Hepatocyte (in vitro differentiated cells): Measurements from ENCODE around the gene COMT. TPM values are rescaled to one million over a fixed set of nuclear protein-coding genes. Genes with fewer than 3 reads are reported as not detected.
A peak's percentile ranks its signal among the peaks of the same experiment; 100 is the strongest.

Experiments used
- DNase-seq: peaks from one replicate; pipeline ENCODE4 v3.0.0-alpha.2; 2016; ENCODE audit warnings: low spot score
- H2AFZ ChIP-seq: fragments of 200-600 bp; sonication (generic); 2 replicates; pipeline ENCODE4 v1.6.0; 2016; ENCODE audit warnings: antibody characterized with exemption, mild to moderate bottlenecking
- H3K27ac ChIP-seq: fragments of 200-600 bp; sonication (generic); 2 replicates; pipeline ENCODE4 v1.5.1; 2016; ENCODE audit warnings: mild to moderate bottlenecking
- H3K27me3 ChIP-seq: fragments of 200-600 bp; sonication (generic); 2 replicates; pipeline ENCODE4 v1.6.1; 2016
- H3K36me3 ChIP-seq: fragments of 200-600 bp; sonication (generic); replicated peaks from 2 replicates; pipeline ENCODE4 v1.5.1; 2016; ENCODE audit warnings: low read depth; ENCODE audit not compliant: insufficient read depth
- H3K4me1 ChIP-seq: fragments of 200-600 bp; sonication (generic); 2 replicates; pipeline ENCODE4 v1.5.1; 2016; ENCODE audit warnings: mild to moderate bottlenecking, moderate library complexity; ENCODE audit not compliant: insufficient read depth
- H3K4me2 ChIP-seq: fragments of 200-600 bp; sonication (generic); 2 replicates; pipeline ENCODE4 v1.6.0; 2016
- H3K4me3 ChIP-seq: fragments of 200-600 bp; sonication (generic); 2 replicates; pipeline ENCODE4 v1.5.1; 2016; ENCODE audit warnings: mild to moderate bottlenecking
- H3K79me2 ChIP-seq: fragments of 200-600 bp; sonication (generic); 2 replicates; pipeline ENCODE4 v1.6.0; 2017; ENCODE audit warnings: mild to moderate bottlenecking
- H3K9me2 ChIP-seq: fragments of 200-600 bp; sonication (generic); replicated peaks from 2 replicates; pipeline ENCODE4 v1.6.0; 2017; ENCODE audit warnings: mild to moderate bottlenecking; ENCODE audit not compliant: insufficient read depth
- H3K9me3 ChIP-seq: fragments of 200-600 bp; sonication (generic); 2 replicates; pipeline ENCODE4 v1.5.1; 2016; ENCODE audit warnings: low read depth, mild to moderate bottlenecking
- H4K20me1 ChIP-seq: fragments of 200-600 bp; sonication (generic); 2 replicates; pipeline ENCODE4 v1.6.0; 2016; ENCODE audit warnings: mild to moderate bottlenecking; ENCODE audit not compliant: insufficient read depth, poor library complexity, severe bottlenecking
- CTCF ChIP-seq: fragments of 200-600 bp; sonication (generic); IDR thresholded peaks from 2 replicates; pipeline ENCODE4 v1.5.1; 2016; ENCODE audit warnings: antibody characterized with exemption, mild to moderate bottlenecking; ENCODE audit not compliant: poor library complexity
- EZH2 ChIP-seq: fragments of 200-600 bp; sonication (generic); IDR thresholded peaks from 2 replicates; pipeline ENCODE4 v1.6.1; 2016; ENCODE audit warnings: antibody characterized with exemption, mild to moderate bottlenecking, borderline replicate concordance
- EZH2phosphoT487 ChIP-seq: fragments of 200-600 bp; sonication (generic); IDR thresholded peaks from one replicate; pipeline ENCODE4 v1.6.1; 2018; ENCODE audit warnings: antibody characterized with exemption, mild to moderate bottlenecking, low read depth, moderate library complexity; ENCODE audit not compliant: unreplicated experiment, severe bottlenecking
- WGBS: methylation state at CpG from one replicate; pipeline ENCODE4 v1.1.6; 2016; ENCODE audit warnings: low lambda C conversion rate; ENCODE audit errors: missing lambda C conversion rate; 5-methylcytosine and 5-hydroxymethylcytosine counted together
- polyA plus RNA-seq: library from polyadenylated mRNA; unstranded; fragments of >200 nt; fragmentation: Nextera tagmentation; extraction: Ambion mirVana; gene quantifications from 2 replicates; pipeline ENCODE4 v1.2.1, GENCODE V29; 2016
- total RNA-seq: library from RNA; depleted of rRNA; stranded (reverse); fragments of >200 nt; gene quantifications from 2 replicates; pipeline ENCODE4 v1.2.3, GENCODE V29; 2014

The COMT gene
- total and polyA plus RNA-seq, 2 experiments from 2014 or later: 74.5 to 153 TPM

- no peak overlapping the region for H2AFZ ChIP-seq
- H4K20me1 ChIP-seq: no peaks in the 10 kb centered on the region
- no peak overlapping the region for H3K4me3 ChIP-seq
- WGBS: 97% methylated on average over 33 of the region's 50 CpGs
- no peaks in the 10 kb centered on the region for H3K9me3 ChIP-seq
- TF ChIP-seq CTCF (no peak), EZH2phosphoT487 (no peak), EZH2 (no peak)
- H3K36me3 ChIP-seq: no peaks in the 10 kb centered on the region
- H3K9me2 ChIP-seq: no peaks in the 10 kb centered on the region
- no peak for DNase-seq
- H3K4me2 ChIP-seq: no peak overlapping the region
- no peaks in the 10 kb centered on the region for H3K27me3 ChIP-seq
- no peak overlapping the region for H3K27ac ChIP-seq
- no peaks in the 10 kb centered on the region for H3K4me1 ChIP-seq
- H3K79me2 ChIP-seq: no peaks in the 10 kb centered on the region
Observed at GRCh38 chr22:19972652-19973550, 31.3 kb downstream of the COMT start.

DNA sequence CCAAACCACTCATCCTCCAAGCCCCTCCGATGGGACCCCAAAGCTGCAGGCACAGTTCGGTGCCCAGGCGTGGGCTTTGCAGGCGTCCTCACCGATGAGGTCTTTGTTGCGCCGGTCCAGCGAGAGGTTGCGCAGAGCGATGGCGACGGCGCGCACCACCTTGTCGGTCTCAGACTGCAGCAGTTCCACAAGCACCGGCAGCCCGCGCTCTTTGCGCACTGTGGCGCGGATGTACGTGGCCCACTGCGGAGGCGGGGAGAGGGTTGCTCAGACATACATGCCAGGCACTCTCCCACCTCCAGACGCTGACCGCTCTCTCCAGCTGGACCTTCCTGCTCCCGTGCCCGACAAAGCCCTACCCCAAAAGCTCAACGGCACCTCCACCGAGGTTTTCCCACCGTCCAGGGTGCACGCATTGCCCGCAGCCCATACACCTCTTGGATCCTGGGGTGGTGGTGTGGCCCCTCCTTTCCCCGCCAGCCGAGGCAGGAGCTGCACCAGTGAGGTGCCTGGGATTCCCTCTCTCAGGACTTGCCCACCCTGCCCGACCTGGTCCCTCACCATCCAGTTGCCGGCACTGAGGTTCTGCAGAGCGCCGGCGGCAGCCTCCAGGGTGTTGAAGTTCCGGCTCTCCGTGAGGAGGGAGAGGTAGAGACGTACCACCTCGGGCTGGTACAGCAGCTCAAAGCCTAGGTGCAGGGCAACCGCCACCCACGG is 32.1 kb downstream of the COMT start:
- DNase-seq: no peak
- 94% methylated on average over 46 of the region's 46 CpGs for WGBS
- TF ChIP-seq EZH2: no peak
- TF ChIP-seq EZH2phosphoT487: no peak
- TF ChIP-seq CTCF: no peak
- Histone ChIP-seq H4K20me1 (no peaks in the 10 kb centered on the region), H3K27ac (no peak overlapping the region), H3K36me3 (no peaks in the 10 kb centered on the region), H3K27me3 (no peaks in the 10 kb centered on the region), H3K4me1 (no peaks in the 10 kb centered on the region), H3K4me2 (no peak overlapping the region), H3K4me3 (no peak overlapping the region), H2AFZ (no peak overlapping the region), H3K9me2 (no peaks in the 10 kb centered on the region), H3K79me2 (no peaks in the 10 kb centered on the region), H3K9me3 (no peaks in the 10 kb centered on the region)

GRCh38 chr22:19974268-19974861 is 32.8 kb downstream of the COMT start:
- Histone ChIP-seq H3K79me2 (no peaks in the 10 kb centered on the region), H3K27ac (no peak overlapping the region), H2AFZ (no peak overlapping the region), H3K4me2 (no peak overlapping the region), H3K9me2 (no peaks in the 10 kb centered on the region), H4K20me1 (no peaks in the 10 kb centered on the region), H3K36me3 (no peaks in the 10 kb centered on the region), H3K9me3 (no peaks in the 10 kb centered on the region), H3K4me1 (no peaks in the 10 kb centered on the region), H3K4me3 (no peak overlapping the region), H3K27me3 (no peaks in the 10 kb centered on the region)
- WGBS: 79% methylated on average over 11 of the region's 11 CpGs
- DNase-seq: peak; percentile 47
- TF ChIP-seq CTCF (no peak), EZH2phosphoT487 (no peak), EZH2 (no peak)
